HEK293 (cell line): ENCODE measurements around the gene SCOC.

Source experiments
- CTCF ChIA-PET: fragments of 350-600 bp; formaldehyde crosslinking; extraction: SDS; loops from one replicate; lab custom pipeline; 2021; ENCODE audit warnings: antibody characterized with exemption; lab: Yijun Ruan, JAX
- POLR2A ChIA-PET: fragments of 300-600 bp; formaldehyde crosslinking; extraction: SDS; loops from one replicate; lab custom pipeline; 2020; ENCODE audit warnings: antibody characterized with exemption, inconsistent platforms; lab: Yijun Ruan, JAX
- H3K27ac ChIP-seq: fragments of 200-500 bp; sonication (Bioruptor generic); 2 replicates; pipeline ENCODE4 v1.5.1; 2014; ENCODE audit warnings: low read depth, low read length, control low read depth, inconsistent platforms; ENCODE audit errors: extremely low read depth
- H3K36me3 ChIP-seq, 2 experiments: fragments of 200-500 bp in 1 of 2; sonication (Bioruptor generic) in 1 of 2; 1 replicate in 1 of 2; 2 replicates in 1 of 2; pipeline ENCODE4 v1.5.1; 2014 to 2017; ENCODE audit warnings: inconsistent platforms in 2 of 2, low read length in 2 of 2; ENCODE audit not compliant: control insufficient read depth in 2 of 2, insufficient read depth in 1 of 2
- H3K4me1 ChIP-seq: fragments of 200-500 bp; sonication (Bioruptor generic); 2 replicates; pipeline ENCODE4 v1.5.1; 2014; ENCODE audit warnings: mild to moderate bottlenecking, low read length, inconsistent platforms; ENCODE audit not compliant: control insufficient read depth, insufficient read depth
- H3K4me3 ChIP-seq: 2 replicates; pipeline ENCODE4 v1.5.1; 2011; ENCODE audit warnings: low read depth, mild to moderate bottlenecking, control low read depth, low read length, moderate library complexity
- H3K9me3 ChIP-seq: fragments of 200-500 bp; sonication (Bioruptor generic); 2 replicates; pipeline ENCODE4 v1.5.1; 2014; ENCODE audit warnings: low read depth, low read length, inconsistent platforms; ENCODE audit not compliant: control insufficient read depth, insufficient read depth
- GFI1B ChIP-seq: fragments of 450-650 bp; formaldehyde crosslinking; IDR thresholded peaks from 2 replicates; pipeline ENCODE4 v1.5.1; 2016; ENCODE audit warnings: missing biosample characterization, missing genetic modification characterization
- GLIS1 ChIP-seq: fragments of 450-650 bp; formaldehyde crosslinking; IDR thresholded peaks from 2 replicates; pipeline ENCODE4 v1.5.1; 2016; ENCODE audit warnings: missing biosample characterization, missing genetic modification characterization
- KLF17 ChIP-seq: fragments of 450-650 bp; formaldehyde crosslinking; IDR thresholded peaks from 2 replicates; pipeline ENCODE4 v1.5.1; 2016; ENCODE audit warnings: missing biosample characterization, missing genetic modification characterization
- KLF7 ChIP-seq: fragments of 450-650 bp; formaldehyde crosslinking; IDR thresholded peaks from 2 replicates; pipeline ENCODE4 v1.5.1; 2016; ENCODE audit warnings: missing biosample characterization, missing genetic modification characterization, borderline replicate concordance
- KLF9 ChIP-seq: fragments of 450-650 bp; formaldehyde crosslinking; IDR thresholded peaks from 2 replicates; pipeline ENCODE4 v1.5.1; 2016; ENCODE audit warnings: missing biosample characterization, missing genetic modification characterization, low read depth
- MZF1 ChIP-seq: fragments of 450-650 bp; formaldehyde crosslinking; IDR thresholded peaks from 2 replicates; pipeline ENCODE4 v1.5.1; 2017; ENCODE audit warnings: missing biosample characterization, missing genetic modification characterization, borderline replicate concordance
- PRDM1 ChIP-seq: fragments of 450-650 bp; formaldehyde crosslinking; IDR thresholded peaks from 2 replicates; pipeline ENCODE4; 2016; ENCODE audit warnings: missing biosample characterization, missing genetic modification characterization
- SCRT2 ChIP-seq: fragments of 450-650 bp; formaldehyde crosslinking; IDR thresholded peaks from 2 replicates; pipeline ENCODE4 v1.5.1; 2016; ENCODE audit warnings: missing biosample characterization, missing genetic modification characterization
- SETDB1 ChIP-seq: IDR thresholded peaks from one replicate; pipeline ENCODE4 v1.6.1; 2017; ENCODE audit warnings: mild to moderate bottlenecking, low read length, moderate library complexity, mixed read lengths; ENCODE audit not compliant: insufficient read length
- YY1 ChIP-seq: fragments of 450-650 bp; formaldehyde crosslinking; IDR thresholded peaks from 2 replicates; pipeline ENCODE4 v1.5.1; 2018; ENCODE audit warnings: missing biosample characterization, missing genetic modification characterization
- YY2 ChIP-seq: fragments of 450-650 bp; formaldehyde crosslinking; IDR thresholded peaks from 2 replicates; pipeline ENCODE4 v1.5.1; 2016; ENCODE audit warnings: missing biosample characterization, missing genetic modification characterization
- ZIC2 ChIP-seq: fragments of 450-650 bp; formaldehyde crosslinking; IDR thresholded peaks from 2 replicates; pipeline ENCODE4 v1.5.1; 2016; ENCODE audit warnings: missing biosample characterization, missing genetic modification characterization
- ZNF16 ChIP-seq: fragments of 450-650 bp; formaldehyde crosslinking; IDR thresholded peaks from 2 replicates; pipeline ENCODE4 v1.5.1; 2016; ENCODE audit warnings: low read depth, missing biosample characterization, missing genetic modification characterization
- ZNF274 ChIP-seq, 2 experiments: fragments of 200-500 bp in 1 of 2; fragments of 450-650 bp in 1 of 2; sonication (Bioruptor generic) in 1 of 2; formaldehyde crosslinking in 1 of 2; IDR thresholded peaks; 2 replicates each; pipeline versions ENCODE4 v1.5.1 to v1.6.1; 2014 to 2016; ENCODE audit warnings: borderline replicate concordance in 1 of 2, inconsistent platforms in 1 of 2, low read length in 1 of 2, missing biosample characterization in 1 of 2, missing genetic modification characterization in 1 of 2
- ZNF280D ChIP-seq: fragments of 450-650 bp; formaldehyde crosslinking; IDR thresholded peaks from 2 replicates; pipeline ENCODE4 v1.5.1; 2016; ENCODE audit warnings: missing biosample characterization, missing genetic modification characterization
- ZNF335 ChIP-seq: fragments of 450-650 bp; formaldehyde crosslinking; conservative IDR thresholded peaks from 2 replicates; pipeline ENCODE4 v1.5.1; 2016; ENCODE audit warnings: missing biosample characterization, missing genetic modification characterization
- ZNF366 ChIP-seq: fragments of 450-650 bp; formaldehyde crosslinking; conservative IDR thresholded peaks from 2 replicates; pipeline ENCODE4 v1.5.1; 2016; ENCODE audit warnings: missing biosample characterization, missing genetic modification characterization
- ZNF529 ChIP-seq: fragments of 450-650 bp; formaldehyde crosslinking; IDR thresholded peaks from 2 replicates; pipeline ENCODE4 v1.5.1; 2017; ENCODE audit warnings: missing genetic modification characterization, missing biosample characterization; ENCODE audit not compliant: insufficient replicate concordance
- ZNF558 ChIP-seq: fragments of 450-650 bp; formaldehyde crosslinking; IDR thresholded peaks from 2 replicates; pipeline ENCODE4 v1.5.1; 2016; ENCODE audit warnings: missing biosample characterization, missing genetic modification characterization
- ZNF624 ChIP-seq: fragments of 450-650 bp; formaldehyde crosslinking; IDR thresholded peaks from 2 replicates; pipeline ENCODE4 v1.5.1; 2017; ENCODE audit warnings: missing biosample characterization, missing genetic modification characterization
- ZNF660 ChIP-seq: fragments of 450-650 bp; IDR thresholded peaks from 2 replicates; pipeline ENCODE4 v1.5.1; 2018; ENCODE audit warnings: missing biosample characterization, mild to moderate bottlenecking, missing genetic modification characterization
- ZNF76 ChIP-seq: fragments of 450-650 bp; formaldehyde crosslinking; IDR thresholded peaks from 2 replicates; pipeline ENCODE4; 2016; ENCODE audit warnings: low read depth, missing biosample characterization, missing genetic modification characterization, borderline replicate concordance
- ZNF777 ChIP-seq: fragments of 450-650 bp; formaldehyde crosslinking; IDR thresholded peaks from 2 replicates; pipeline ENCODE4 v1.5.1; 2017; ENCODE audit warnings: missing biosample characterization, missing genetic modification characterization, borderline replicate concordance
- ZSCAN23 ChIP-seq: fragments of 450-650 bp; formaldehyde crosslinking; IDR thresholded peaks from 2 replicates; pipeline ENCODE4 v1.5.1; 2016; ENCODE audit warnings: missing biosample characterization, missing genetic modification characterization
- ZSCAN30 ChIP-seq: fragments of 450-650 bp; IDR thresholded peaks from 2 replicates; pipeline ENCODE4 v1.5.1; 2018; ENCODE audit warnings: missing biosample characterization, mild to moderate bottlenecking, missing genetic modification characterization, moderate library complexity
- ZSCAN4 ChIP-seq: fragments of 450-650 bp; formaldehyde crosslinking; IDR thresholded peaks from 2 replicates; pipeline ENCODE4 v1.5.1; 2017; ENCODE audit warnings: missing biosample characterization, missing genetic modification characterization
- TF ChIP-seq, protein P1 (sequence below): fragments of 450-650 bp; formaldehyde crosslinking; IDR thresholded peaks from 2 replicates; pipeline ENCODE4 v1.5.1; 2016; ENCODE audit warnings: missing biosample characterization, missing genetic modification characterization

The SCOC gene

DNA sequence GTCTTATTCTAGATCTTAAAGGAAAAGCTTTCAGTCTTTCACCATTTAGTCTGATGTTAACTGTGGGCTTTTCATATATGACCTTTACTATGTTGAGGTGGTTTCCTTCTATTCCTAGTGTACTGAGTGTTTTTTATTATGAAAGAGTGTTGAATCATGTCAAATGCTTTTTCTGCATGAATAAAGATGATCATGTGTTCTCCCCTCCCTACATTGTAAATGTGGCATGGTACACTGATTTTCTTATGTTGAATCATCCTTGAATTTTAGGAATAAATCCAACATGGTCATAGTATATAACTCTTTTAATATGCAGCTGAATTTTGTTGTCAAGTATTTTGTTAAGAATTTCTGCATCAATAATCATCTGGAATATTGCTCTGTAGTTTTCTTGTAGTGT, 49.7 kb downstream of the SCOC start:
- Histone ChIP-seq H3K4me3 (no peak overlapping the region), H3K4me1 (no peaks in the 10 kb centered on the region), H3K36me3 (no peaks in the 10 kb centered on the region), H3K9me3 (no peaks in the 10 kb centered on the region), H3K27ac (no peak overlapping the region)
- ChIA-PET CTCF (interaction anchor here (0.7 kb wide), 2 partner anchors 168 to 572 kb away, joined by 3 to 5 read pairs; no protein-coding TSS in a partner anchor), POLR2A (no interaction called here)
- no peak for TF ChIP-seq KLF7 (tag by site-specific recombination)
- no peak for TF ChIP-seq ZNF529 (tag by site-specific recombination)
- TF ChIP-seq ZNF777, result no peak
- no peak for TF ChIP-seq ZNF76 (tag by site-specific recombination)
- no peak for TF ChIP-seq ZNF558 (tag by site-specific recombination)
- TF ChIP-seq KLF17 (tag by site-specific recombination), result no peak
- no peak for TF ChIP-seq KLF9 (tag by site-specific recombination)
- TF ChIP-seq SCRT2, result no peak
- TF ChIP-seq ZSCAN4 (tag by site-specific recombination), result no peak
- no peak for TF ChIP-seq YY2
- no peak for TF ChIP-seq ZIC2 (tag by site-specific recombination)
- no peak for TF ChIP-seq ZNF624 (tag by site-specific recombination)
- no peak for TF ChIP-seq SETDB1
- TF ChIP-seq ZNF16 (tag by site-specific recombination), result no peak
- no peak for TF ChIP-seq ZNF274 (IDR thresholded peaks at IDR 0.05; ENCODE audit: low read length)
- no peak for TF ChIP-seq ZNF274 (tag by site-specific recombination; IDR thresholded peaks at IDR 0.05; ENCODE audit: borderline replicate concordance)
- TF ChIP-seq YY1 (tag by site-specific recombination), result no peak
- TF ChIP-seq ZNF280D, result no peak
- TF ChIP-seq MZF1, result no peak
- no peak for TF ChIP-seq ZNF366 (tag by site-specific recombination)
- no peak for TF ChIP-seq ZSCAN30 (tag by site-specific recombination)

GRCh38 chr4:140426610-140427105, 53.2 kb downstream of the SCOC start:
- no peaks in the 10 kb centered on the region for H3K9me3 ChIP-seq
- POLR2A ChIA-PET, result interaction anchor here (1.7 to 1.8 kb wide), 2 partner anchors 53 to 330 kb away, joined by 4 to 5 read pairs; partner anchors contain the start of genes SCOC and TBC1D9
- CTCF ChIA-PET, result interaction anchor here (1.3 to 1.8 kb wide), 6 partner anchors 14 to 237 kb away, joined by 3 to 10 read pairs (median 4); no protein-coding TSS in a partner anchor
- no peaks in the 10 kb centered on the region for H3K4me1 ChIP-seq
- H3K27ac ChIP-seq, result peak overlapping the region; percentile 53; the same call in 1 of the 2 replicates
- peak overlapping the region; percentile 79 for H3K4me3 ChIP-seq
- no peaks in the 10 kb centered on the region for H3K36me3 ChIP-seq
- peak; percentile 19; the same call in 1 of the 2 replicates for TF ChIP-seq GLIS1
- TF ChIP-seq ZSCAN23 (tag by site-specific recombination), result no peak
- 0 out of 2 replicates have a peak, but pooled peaks have one; percentile 18 for TF ChIP-seq ZNF366 (tag by site-specific recombination)
- peak; percentile 49; the same call in 1 of the 2 replicates for TF ChIP-seq PRDM1
- TF ChIP-seq, protein P1, sequence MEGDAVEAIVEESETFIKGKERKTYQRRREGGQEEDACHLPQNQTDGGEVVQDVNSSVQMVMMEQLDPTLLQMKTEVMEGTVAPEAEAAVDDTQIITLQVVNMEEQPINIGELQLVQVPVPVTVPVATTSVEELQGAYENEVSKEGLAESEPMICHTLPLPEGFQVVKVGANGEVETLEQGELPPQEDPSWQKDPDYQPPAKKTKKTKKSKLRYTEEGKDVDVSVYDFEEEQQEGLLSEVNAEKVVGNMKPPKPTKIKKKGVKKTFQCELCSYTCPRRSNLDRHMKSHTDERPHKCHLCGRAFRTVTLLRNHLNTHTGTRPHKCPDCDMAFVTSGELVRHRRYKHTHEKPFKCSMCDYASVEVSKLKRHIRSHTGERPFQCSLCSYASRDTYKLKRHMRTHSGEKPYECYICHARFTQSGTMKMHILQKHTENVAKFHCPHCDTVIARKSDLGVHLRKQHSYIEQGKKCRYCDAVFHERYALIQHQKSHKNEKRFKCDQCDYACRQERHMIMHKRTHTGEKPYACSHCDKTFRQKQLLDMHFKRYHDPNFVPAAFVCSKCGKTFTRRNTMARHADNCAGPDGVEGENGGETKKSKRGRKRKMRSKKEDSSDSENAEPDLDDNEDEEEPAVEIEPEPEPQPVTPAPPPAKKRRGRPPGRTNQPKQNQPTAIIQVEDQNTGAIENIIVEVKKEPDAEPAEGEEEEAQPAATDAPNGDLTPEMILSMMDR (tag by site-specific recombination), result peak; percentile 44; the same call in 1 of the 2 replicates
- TF ChIP-seq ZNF660 (tag by site-specific recombination), result peak; percentile 54; the same call in 1 of the 2 replicates
- TF ChIP-seq GFI1B (tag by site-specific recombination), result no peak
- TF ChIP-seq ZNF335 (tag by site-specific recombination), result peak; percentile 42
